PC-3 (cell line): Measurements from ENCODE around the gene HOXC11. TPM values are rescaled to one million over a fixed set of nuclear protein-coding genes. Genes with fewer than 3 reads are reported as not detected.

ENCODE experiments used
- ATAC-seq: fragments of 200-7000 bp; cut with Tn5 transposase; 2 replicates; pipeline ENCODE4 v1.9.1; 2020; ENCODE audit warnings: mild to moderate bottlenecking, moderate library complexity
- BruUV-seq: library from RNA; stranded (reverse); fragments of 400-500 nt; replicated peaks from 2 replicates; lab custom pipeline; 2021; lab: Mats Ljungman, UMichigan
- CTCF ChIA-PET: fragments of 300-600 bp; sonication (Branson Sonifier 250); formaldehyde crosslinking; loops from one replicate; lab custom pipeline; 2022; ENCODE audit warnings: antibody characterized with exemption; lab: Charles Lee
- POLR2A ChIA-PET: fragments of 300-600 bp; sonication (Branson Sonifier 250); formaldehyde crosslinking; loops from one replicate; lab custom pipeline; 2022; ENCODE audit warnings: antibody characterized with exemption; ENCODE audit not compliant: unreplicated experiment; lab: Charles Lee
- DNase-seq: peaks from one replicate; pipeline ENCODE4 v3.0.0-alpha.2; 2015
- H2AFZ ChIP-seq: fragments of 300-600 bp; sonication (generic); 2 replicates; pipeline ENCODE4 v1.6.0; 2016; ENCODE audit warnings: antibody characterized with exemption, low read length
- H3F3A ChIP-seq: fragments of 300-600 bp; sonication (generic); one replicate; pipeline ENCODE4 v1.6.0; 2017; ENCODE audit warnings: antibody characterized with exemption, low read length, control low read depth, mild to moderate bottlenecking; ENCODE audit not compliant: unreplicated experiment
- H3K27ac ChIP-seq: fragments of 300-600 bp; sonication (generic); 2 replicates; pipeline ENCODE4 v1.5.1; 2016; ENCODE audit warnings: mild to moderate bottlenecking, low read length
- H3K27me3 ChIP-seq: fragments of 300-600 bp; sonication (generic); 2 replicates; pipeline ENCODE4 v1.6.1; 2016; ENCODE audit warnings: low read length, mixed read lengths
- H3K36me3 ChIP-seq: fragments of 300-600 bp; sonication (generic); 2 replicates; pipeline ENCODE4 v1.6.1; 2016; ENCODE audit warnings: low read depth, mixed run types, low read length, mixed read lengths
- H3K4me1 ChIP-seq: fragments of 300-600 bp; sonication (generic); 2 replicates; pipeline ENCODE4 v1.5.1; 2016; ENCODE audit warnings: low read length; ENCODE audit not compliant: insufficient read depth
- H3K4me2 ChIP-seq: fragments of 300-600 bp; sonication (generic); 2 replicates; pipeline ENCODE4 v1.6.0; 2016; ENCODE audit warnings: low read length
- H3K4me3 ChIP-seq: fragments of 300-600 bp; sonication (generic); 2 replicates; pipeline ENCODE4 v1.5.1; 2016; ENCODE audit warnings: mild to moderate bottlenecking, low read length, mixed read lengths
- H3K79me2 ChIP-seq: fragments of 300-600 bp; sonication (generic); 2 replicates; pipeline ENCODE4 v1.6.1; 2017; ENCODE audit warnings: low read length, mixed read lengths
- H3K9ac ChIP-seq: fragments of 300-600 bp; sonication (generic); 2 replicates; pipeline ENCODE4 v1.6.0; 2016; ENCODE audit warnings: mild to moderate bottlenecking, low read length
- H3K9me2 ChIP-seq: fragments of 300-600 bp; sonication (generic); replicated peaks from 2 replicates; pipeline ENCODE4 v1.6.1; 2016; ENCODE audit warnings: mixed run types, low read length, mixed read lengths
- H3K9me3 ChIP-seq: fragments of 300-600 bp; sonication (generic); 2 replicates; pipeline ENCODE4 v1.6.1; 2016; ENCODE audit warnings: low read length, mixed read lengths
- H4K20me1 ChIP-seq: fragments of 300-600 bp; sonication (generic); 2 replicates; pipeline ENCODE4 v1.6.1; 2016; ENCODE audit warnings: low read length, mixed read lengths
- EZH2 ChIP-seq: fragments of 300-600 bp; sonication (generic); IDR thresholded peaks from one replicate; pipeline ENCODE4 v1.6.1; 2017; ENCODE audit warnings: antibody characterized with exemption, mild to moderate bottlenecking, low read length; ENCODE audit not compliant: unreplicated experiment
- EZH2phosphoT487 ChIP-seq: fragments of 300-600 bp; sonication (generic); IDR thresholded peaks from 2 replicates; pipeline ENCODE4 v1.6.1; 2018; ENCODE audit warnings: mild to moderate bottlenecking, antibody characterized with exemption, low read length, borderline replicate concordance
- intact Hi-C: fragments of 100-400 bp; cut with micrococcal nuclease; formaldehyde crosslinking; loops from 2 replicates; pipeline ENCODE4 v1.9.0; 2023
- total RNA-seq: library from RNA; depleted of rRNA; stranded (reverse); fragments of >200 nt; gene quantifications from 2 replicates; pipeline ENCODE4 v1.2.3, GENCODE V29; 2014
- TF ChIP-seq, protein P1 (sequence below): fragments of 300-600 bp; sonication (generic); conservative IDR thresholded peaks from 2 replicates; pipeline ENCODE4 v1.5.1; 2017; ENCODE audit warnings: antibody characterized with exemption, low read depth, mild to moderate bottlenecking, low read length

HOXC11 gene
- total RNA-seq, 1 experiment from 2014 or later = 0.84 TPM

DNA sequence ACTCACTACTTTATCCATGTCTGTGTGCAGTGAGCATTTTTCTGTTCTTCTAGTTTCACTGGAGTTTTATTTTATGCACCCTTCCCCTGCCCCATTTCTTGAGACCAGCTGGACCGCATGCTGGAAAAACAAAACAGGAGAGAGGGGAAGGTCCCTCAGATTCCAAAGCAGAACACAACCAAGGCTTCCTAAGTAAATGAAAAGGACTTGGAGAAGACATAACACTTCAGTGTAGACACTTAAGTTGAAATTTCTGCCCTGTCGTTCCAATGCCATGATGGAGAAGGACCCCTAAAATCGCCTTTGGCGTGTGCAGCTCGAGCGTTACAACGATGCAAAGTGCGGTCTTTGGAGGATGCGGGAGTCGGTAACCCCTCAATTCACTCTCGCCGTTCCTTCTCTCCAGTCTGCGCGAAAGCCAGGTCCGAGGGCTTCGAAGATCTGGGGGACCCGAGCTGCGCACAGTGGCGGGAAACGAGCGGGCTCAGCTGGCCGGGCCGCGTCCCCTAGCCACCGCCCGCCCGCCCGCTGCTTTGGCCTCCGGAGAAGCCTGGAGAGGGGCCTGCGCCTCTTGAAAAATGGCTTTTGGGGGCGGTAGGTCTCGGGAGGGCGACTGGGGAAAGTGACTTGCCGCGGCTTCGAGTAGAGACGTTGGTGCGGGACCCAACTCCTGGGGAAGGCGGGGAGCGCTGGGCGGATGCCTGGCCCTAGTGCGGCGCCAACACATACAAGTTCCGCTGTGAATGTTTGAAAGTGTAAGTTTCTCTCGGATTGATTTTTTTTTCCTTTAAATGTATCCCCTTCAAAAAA lies 45.5 kb upstream of the HOXC11 start:
- no peak for DNase-seq
- no peak overlapping the region for H3K4me2 ChIP-seq
- BruUV-seq = no TSS peak
- no peak overlapping the region for H3K9ac ChIP-seq
- H3K27ac ChIP-seq = no peak overlapping the region
- H3K9me3 ChIP-seq = no peaks in the 10 kb centered on the region
- CTCF ChIA-PET = no interaction called here
- H4K20me1 ChIP-seq = no peaks in the 10 kb centered on the region
- no peaks in the 10 kb centered on the region for H3F3A ChIP-seq
- POLR2A ChIA-PET = no interaction called here
- no peaks in the 10 kb centered on the region for H3K79me2 ChIP-seq
- intact Hi-C loops = no loop called here
- H3K27me3 ChIP-seq = peaks cover 19% of the 10 kb centered on the region
- ATAC-seq = no peak
- no peaks in the 10 kb centered on the region; the same call in 1 of the 2 replicates for H3K4me1 ChIP-seq
- no peaks in the 10 kb centered on the region for H3K36me3 ChIP-seq
- no peak overlapping the region for H2AFZ ChIP-seq
- no peak overlapping the region for H3K4me3 ChIP-seq
- TF ChIP-seq, protein P1, sequence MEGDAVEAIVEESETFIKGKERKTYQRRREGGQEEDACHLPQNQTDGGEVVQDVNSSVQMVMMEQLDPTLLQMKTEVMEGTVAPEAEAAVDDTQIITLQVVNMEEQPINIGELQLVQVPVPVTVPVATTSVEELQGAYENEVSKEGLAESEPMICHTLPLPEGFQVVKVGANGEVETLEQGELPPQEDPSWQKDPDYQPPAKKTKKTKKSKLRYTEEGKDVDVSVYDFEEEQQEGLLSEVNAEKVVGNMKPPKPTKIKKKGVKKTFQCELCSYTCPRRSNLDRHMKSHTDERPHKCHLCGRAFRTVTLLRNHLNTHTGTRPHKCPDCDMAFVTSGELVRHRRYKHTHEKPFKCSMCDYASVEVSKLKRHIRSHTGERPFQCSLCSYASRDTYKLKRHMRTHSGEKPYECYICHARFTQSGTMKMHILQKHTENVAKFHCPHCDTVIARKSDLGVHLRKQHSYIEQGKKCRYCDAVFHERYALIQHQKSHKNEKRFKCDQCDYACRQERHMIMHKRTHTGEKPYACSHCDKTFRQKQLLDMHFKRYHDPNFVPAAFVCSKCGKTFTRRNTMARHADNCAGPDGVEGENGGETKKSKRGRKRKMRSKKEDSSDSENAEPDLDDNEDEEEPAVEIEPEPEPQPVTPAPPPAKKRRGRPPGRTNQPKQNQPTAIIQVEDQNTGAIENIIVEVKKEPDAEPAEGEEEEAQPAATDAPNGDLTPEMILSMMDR = no peak
- no peak for TF ChIP-seq EZH2
- H3K9me2 ChIP-seq = no peaks in the 10 kb centered on the region

DNA sequence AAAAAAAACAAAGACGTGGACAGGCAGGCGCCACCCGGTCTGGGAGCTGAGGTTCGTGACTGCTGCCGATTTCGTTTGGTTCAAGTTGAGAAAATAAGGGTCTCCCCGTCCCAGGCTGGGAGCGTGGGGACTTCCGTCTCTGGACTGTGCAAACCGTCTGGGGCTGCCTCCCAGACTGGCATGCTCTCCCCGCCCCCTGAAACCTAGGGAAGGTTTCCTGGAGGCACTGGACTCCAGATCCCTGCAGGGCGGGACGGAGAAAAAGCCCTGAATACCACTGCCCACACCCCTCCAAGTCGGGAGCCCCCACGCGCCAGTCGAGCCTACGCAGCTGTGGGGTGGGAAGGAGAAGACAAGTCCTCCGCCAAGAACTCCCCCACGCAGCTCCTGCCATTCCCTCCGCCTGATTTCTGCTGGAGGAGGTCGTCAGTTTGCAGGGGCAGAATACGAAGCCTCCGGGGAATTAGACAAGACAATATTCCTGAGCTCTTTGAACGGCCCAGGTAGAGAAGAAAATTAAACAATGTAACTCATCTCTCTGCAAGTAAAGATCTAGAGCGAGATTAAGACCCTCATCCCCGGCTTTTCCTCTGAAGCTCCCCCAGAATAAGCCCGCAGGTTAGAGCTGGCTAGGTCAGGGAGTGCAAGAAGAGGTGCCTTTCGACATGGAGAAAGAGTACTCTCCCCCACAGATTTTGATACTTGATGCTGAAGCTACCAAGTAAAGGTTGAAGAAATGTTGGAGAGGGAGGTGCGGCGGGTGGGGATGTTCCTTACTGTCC lies 44.7 kb upstream of the HOXC11 start:
- Histone ChIP-seq H4K20me1 (no peaks in the 10 kb centered on the region), H3K36me3 (no peaks in the 10 kb centered on the region), H3F3A (no peaks in the 10 kb centered on the region), H3K4me2 (no peak overlapping the region), H3K9me3 (no peaks in the 10 kb centered on the region), H3K27me3 (peaks cover 19% of the 10 kb centered on the region), H3K4me1 (no peaks in the 10 kb centered on the region; the same call in 1 of the 2 replicates), H3K27ac (no peak overlapping the region), H3K4me3 (no peak overlapping the region), H2AFZ (no peak overlapping the region), H3K9me2 (no peaks in the 10 kb centered on the region), H3K9ac (no peak overlapping the region), H3K79me2 (no peaks in the 10 kb centered on the region)
- no TSS peak for BruUV-seq
- DNase-seq (no peak), ATAC-seq (no peak)
- POLR2A ChIA-PET = no interaction called here
- CTCF ChIA-PET = no interaction called here
- intact Hi-C loops = no loop called here
- TF ChIP-seq EZH2phosphoT487 = no peak
- TF ChIP-seq, protein P1 = no peak

DNA sequence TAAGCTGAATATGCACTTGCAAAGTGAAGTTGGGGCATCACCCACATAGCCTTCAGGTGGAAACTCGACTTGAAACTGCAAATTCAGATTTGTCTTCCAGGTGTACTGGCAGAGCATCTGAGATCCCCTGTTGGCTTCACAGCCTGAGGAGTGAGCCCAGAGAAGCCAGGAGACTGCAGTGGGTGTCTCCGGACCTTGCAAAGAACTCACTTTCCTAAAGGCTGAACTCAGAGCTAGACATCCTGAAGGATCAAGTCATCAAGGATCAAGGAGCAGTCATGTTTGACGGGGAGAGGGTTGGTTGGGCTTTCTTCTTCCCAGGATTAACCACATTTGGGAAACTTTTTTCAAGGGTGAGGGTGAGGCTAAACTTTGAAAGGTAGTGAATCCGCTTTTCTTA lies 43.4 kb upstream of the HOXC11 start:
- H3K4me1 ChIP-seq = no peaks in the 10 kb centered on the region
- no peaks in the 10 kb centered on the region for H3K9me2 ChIP-seq
- no peak overlapping the region for H3K9ac ChIP-seq
- no peak overlapping the region for H3K4me2 ChIP-seq
- no TSS peak for BruUV-seq
- no peak for ATAC-seq
- intact Hi-C loops = no loop called here
- ChIA-PET CTCF (no interaction called here), POLR2A (interaction anchor here (0.6 kb wide), 1 partner anchor 9 kb away, joined by 4 read pairs; the partner anchor contains the start of gene HOXC13)
- no peaks in the 10 kb centered on the region for H3K36me3 ChIP-seq
- H3K27ac ChIP-seq = no peak overlapping the region
- H3F3A ChIP-seq = no peaks in the 10 kb centered on the region
- H3K9me3 ChIP-seq = no peaks in the 10 kb centered on the region
- H4K20me1 ChIP-seq = no peaks in the 10 kb centered on the region
- H3K79me2 ChIP-seq = no peaks in the 10 kb centered on the region
- peaks cover 19% of the 10 kb centered on the region for H3K27me3 ChIP-seq
- no peak overlapping the region for H3K4me3 ChIP-seq
- TF ChIP-seq EZH2 (no peak), EZH2phosphoT487 (no peak)
- H2AFZ ChIP-seq = no peak overlapping the region
- no peak for DNase-seq
